ENCODE results near the gene S100A1.

S100A1 gene

DNA sequence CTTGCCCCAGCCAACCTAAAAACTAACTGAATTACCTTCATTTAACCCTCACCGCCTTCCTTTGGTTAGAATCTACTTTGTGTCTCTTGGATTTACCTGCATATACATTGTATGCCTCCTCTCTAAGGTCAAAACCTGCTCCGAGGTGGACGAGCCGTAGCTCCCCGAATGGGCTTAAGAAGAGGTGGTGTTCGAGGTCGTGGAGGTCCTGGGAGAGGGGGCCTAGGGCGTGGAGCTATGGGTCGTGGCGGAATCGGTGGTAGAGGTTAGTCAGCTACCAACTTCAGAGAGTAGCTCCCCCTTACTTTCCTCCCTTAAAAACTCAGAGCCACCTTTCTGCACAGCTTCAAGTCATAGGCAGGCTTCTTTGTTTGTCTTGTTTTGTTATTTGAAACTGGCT, 14.9 kb downstream of the S100A1 start:
- WGBS: 93% methylated on average over 11 of the region's 11 CpGs
- H3K9ac ChIP-seq (ENCODE audit: low read depth, low read length): no peak overlapping the region

DNA sequence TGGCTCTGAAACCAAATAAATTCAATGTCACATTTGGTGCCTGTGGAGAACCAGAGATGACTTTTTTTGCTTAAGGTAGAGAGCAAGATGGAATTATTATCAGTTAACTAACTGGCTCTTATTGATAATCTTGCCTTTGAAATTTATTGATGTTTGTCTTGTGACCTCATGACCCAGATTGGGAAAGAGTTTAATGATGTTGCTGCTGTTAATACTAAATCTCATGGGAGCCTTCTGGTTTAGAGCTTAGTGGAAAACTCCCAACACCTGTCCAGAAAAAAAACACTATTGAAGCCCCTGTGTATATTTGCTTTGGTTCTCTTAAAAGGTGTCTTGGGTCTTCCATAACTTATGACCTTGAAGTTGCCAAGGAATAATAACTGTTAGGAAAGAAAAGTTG, 15.6 kb downstream of the S100A1 start:
- peaks cover 79% of the 10 kb centered on the region for H3K36me3 ChIP-seq (ENCODE audit: insufficient read depth, low read length)
- no peaks in the 10 kb centered on the region for H3K27me3 ChIP-seq (ENCODE audit: insufficient read depth, low read length)
- no peak overlapping the region for H3K27ac ChIP-seq (ENCODE audit: low read depth, low read length)
- H3K9ac ChIP-seq (ENCODE audit: low read depth, low read length): no peak overlapping the region
- H3K4me1 ChIP-seq (ENCODE audit: insufficient read depth, low read length): no peaks in the 10 kb centered on the region
- H3K9me3 ChIP-seq (ENCODE audit: insufficient read depth, low read depth, low read length): no peaks in the 10 kb centered on the region
- H3K4me3 ChIP-seq (ENCODE audit: low read length): no peak overlapping the region

More for the DNA sequence above, 14.9 kb downstream of the S100A1 start:
- Histone ChIP-seq H3K27ac (ENCODE audit: low read depth, low read length) (no peak overlapping the region), H3K9me3 (ENCODE audit: insufficient read depth, low read depth, low read length) (no peaks in the 10 kb centered on the region), H3K36me3 (ENCODE audit: insufficient read depth, low read length) (peaks cover 86% of the 10 kb centered on the region), H3K4me1 (ENCODE audit: insufficient read depth, low read length) (no peaks in the 10 kb centered on the region), H3K4me3 (ENCODE audit: low read length) (no peak overlapping the region), H3K27me3 (ENCODE audit: insufficient read depth, low read length) (no peaks in the 10 kb centered on the region)

DNA sequence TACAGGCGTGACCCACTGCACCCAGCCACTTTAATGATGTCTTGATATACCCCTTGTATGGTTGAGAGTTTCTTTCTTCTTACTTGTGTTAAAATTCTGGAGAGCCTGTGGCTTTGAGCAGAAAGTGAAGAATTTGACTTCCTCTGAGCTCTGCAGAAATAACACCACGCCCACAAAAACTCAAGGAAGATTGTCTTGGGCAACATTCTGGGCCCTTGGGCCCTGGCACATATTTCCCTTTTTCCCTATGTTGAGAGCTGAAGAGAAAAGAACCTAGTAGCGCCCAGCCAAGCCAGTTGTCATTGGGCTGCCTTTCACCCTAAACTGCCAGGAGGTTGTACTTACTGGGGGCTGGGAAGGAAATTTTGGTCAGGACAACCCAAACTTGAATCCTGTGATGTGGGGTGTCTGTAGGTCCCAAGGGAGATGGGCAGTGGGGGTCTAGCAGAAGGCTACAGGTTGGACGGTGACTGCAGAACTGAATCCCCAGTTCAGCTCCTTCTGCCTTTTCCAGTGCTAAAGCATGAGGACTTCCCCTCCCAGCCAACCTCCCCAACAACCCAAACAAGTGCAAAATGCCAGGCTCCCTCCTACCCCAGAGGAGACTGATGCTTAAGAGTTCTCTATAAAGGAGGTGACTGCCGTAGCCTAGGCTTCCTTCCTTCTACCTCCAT, 18.6 kb downstream of the S100A1 start:
- H3K4me1 ChIP-seq (ENCODE audit: insufficient read depth, low read length): no peaks in the 10 kb centered on the region
- H3K36me3 ChIP-seq (ENCODE audit: insufficient read depth, low read length): peaks cover 50% of the 10 kb centered on the region
- no peak overlapping the region for H3K9ac ChIP-seq (ENCODE audit: low read depth, low read length)
- H3K27ac ChIP-seq (ENCODE audit: low read depth, low read length): no peak overlapping the region
- WGBS: 94% methylated on average over 5 of the region's 5 CpGs
- H3K27me3 ChIP-seq (ENCODE audit: insufficient read depth, low read length): no peaks in the 10 kb centered on the region
- H3K4me3 ChIP-seq (ENCODE audit: low read length): no peak overlapping the region
- H3K9me3 ChIP-seq (ENCODE audit: insufficient read depth, low read depth, low read length): no peaks in the 10 kb centered on the region

DNA sequence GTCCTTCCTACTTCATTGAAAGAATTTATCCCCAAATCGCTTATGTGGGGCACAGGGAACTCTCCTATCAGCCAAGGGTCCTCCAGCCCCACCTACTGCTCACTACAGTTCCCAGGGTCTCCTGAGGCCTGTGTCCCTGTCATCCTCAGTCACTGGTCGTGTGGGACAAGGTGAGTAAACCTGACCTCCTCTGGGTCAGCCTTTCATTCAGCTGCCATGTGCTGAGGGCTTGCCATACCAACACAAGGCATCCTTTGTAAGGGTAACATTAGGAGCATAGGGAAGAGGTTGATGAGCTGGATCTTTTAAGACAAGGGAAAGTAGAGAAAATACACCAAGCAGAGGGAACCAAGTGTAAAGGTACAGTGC, 19.1 kb downstream of the S100A1 start:
- WGBS: 71% methylated on average over 2 of the region's 2 CpGs
- Histone ChIP-seq H3K4me1 (ENCODE audit: insufficient read depth, low read length) (no peaks in the 10 kb centered on the region), H3K9me3 (ENCODE audit: insufficient read depth, low read depth, low read length) (no peaks in the 10 kb centered on the region), H3K9ac (ENCODE audit: low read depth, low read length) (no peak overlapping the region), H3K27ac (ENCODE audit: low read depth, low read length) (no peak overlapping the region), H3K36me3 (ENCODE audit: insufficient read depth, low read length) (peaks cover 45% of the 10 kb centered on the region), H3K4me3 (ENCODE audit: low read length) (no peak overlapping the region), H3K27me3 (ENCODE audit: insufficient read depth, low read length) (no peaks in the 10 kb centered on the region)

DNA sequence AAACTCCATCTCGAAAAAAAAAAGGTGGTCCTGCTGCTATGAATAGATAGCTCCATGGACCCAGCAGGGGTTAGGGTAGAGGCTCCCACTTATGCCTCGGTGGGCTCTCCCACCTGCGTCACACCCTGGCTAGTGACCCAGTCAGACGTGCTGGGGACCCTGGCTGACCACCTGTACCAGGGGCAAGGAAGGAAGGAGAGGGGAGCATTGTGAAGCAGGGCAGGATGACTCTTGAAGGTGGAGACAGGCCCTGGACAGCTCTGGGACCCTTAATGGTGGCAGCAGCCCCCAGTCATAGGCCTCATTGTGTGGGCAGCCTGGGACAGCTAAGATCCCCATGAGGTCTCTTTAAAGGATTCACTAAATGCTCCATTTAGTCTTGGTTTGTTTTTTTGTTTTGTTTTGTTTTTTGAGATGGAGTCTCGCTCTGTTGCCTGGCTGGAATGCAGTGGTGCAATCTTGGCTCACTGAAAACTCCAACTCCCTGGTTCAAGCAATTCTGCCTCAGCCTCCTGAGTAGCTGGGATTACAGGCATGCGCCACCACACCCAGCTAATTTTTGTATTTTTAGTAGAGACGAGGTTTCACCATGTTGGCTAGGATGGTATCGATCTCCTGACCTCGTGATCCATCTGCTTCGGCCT, 19.9 kb downstream of the S100A1 start:
- Histone ChIP-seq H3K27ac (ENCODE audit: low read depth, low read length) (no peak overlapping the region), H3K36me3 (ENCODE audit: insufficient read depth, low read length) (peaks cover 37% of the 10 kb centered on the region), H3K9ac (ENCODE audit: low read depth, low read length) (no peak overlapping the region), H3K9me3 (ENCODE audit: insufficient read depth, low read depth, low read length) (no peaks in the 10 kb centered on the region), H3K27me3 (ENCODE audit: insufficient read depth, low read length) (no peaks in the 10 kb centered on the region), H3K4me3 (ENCODE audit: low read length) (no peak overlapping the region), H3K4me1 (ENCODE audit: insufficient read depth, low read length) (no peaks in the 10 kb centered on the region)
- WGBS: 86% methylated on average over 10 of the region's 10 CpGs

DNA sequence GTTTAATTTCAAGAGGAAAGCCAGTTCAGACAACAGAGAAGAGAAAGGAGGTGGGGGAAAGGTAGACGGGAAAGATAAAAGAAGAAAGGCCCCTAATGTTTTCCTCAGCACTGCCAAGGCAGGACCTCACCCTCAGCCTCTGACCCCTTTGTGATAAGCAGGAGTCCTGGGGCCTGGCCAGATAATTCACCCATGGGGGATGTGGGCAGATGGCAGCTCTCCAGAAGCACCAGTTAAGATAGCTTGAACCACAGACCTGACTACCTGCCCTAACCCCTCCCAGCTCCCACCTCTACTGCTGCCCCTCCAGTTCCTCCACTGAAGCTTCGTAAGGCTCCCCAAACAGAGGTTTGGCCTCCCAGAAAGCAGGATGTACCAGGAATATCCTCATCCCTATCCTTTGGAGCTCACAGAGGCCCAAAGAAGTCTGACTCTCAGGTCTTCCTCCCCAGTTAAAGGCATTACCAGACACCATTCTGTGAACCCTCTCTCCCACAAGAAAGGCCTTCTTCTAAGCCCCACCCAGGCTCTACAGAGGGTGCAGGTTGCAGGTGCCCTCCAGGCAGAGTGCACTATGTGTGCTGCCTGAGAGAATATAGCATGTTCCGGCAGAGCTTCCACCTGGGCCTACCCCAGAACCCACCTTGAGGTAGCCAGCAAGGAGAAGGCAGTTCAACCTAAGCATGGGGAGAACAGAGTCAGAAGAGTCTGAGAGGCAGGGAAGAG, 21.1 kb downstream of the S100A1 start:
- WGBS: 55% methylated on average over 3 of the region's 3 CpGs
- Histone ChIP-seq H3K27ac (ENCODE audit: low read depth, low read length) (no peak overlapping the region), H3K27me3 (ENCODE audit: insufficient read depth, low read length) (no peaks in the 10 kb centered on the region), H3K36me3 (ENCODE audit: insufficient read depth, low read length) (peaks cover 25% of the 10 kb centered on the region), H3K9ac (ENCODE audit: low read depth, low read length) (no peak overlapping the region), H3K9me3 (ENCODE audit: insufficient read depth, low read depth, low read length) (no peaks in the 10 kb centered on the region), H3K4me3 (ENCODE audit: low read length) (no peak overlapping the region), H3K4me1 (ENCODE audit: insufficient read depth, low read length) (no peaks in the 10 kb centered on the region)

DNA sequence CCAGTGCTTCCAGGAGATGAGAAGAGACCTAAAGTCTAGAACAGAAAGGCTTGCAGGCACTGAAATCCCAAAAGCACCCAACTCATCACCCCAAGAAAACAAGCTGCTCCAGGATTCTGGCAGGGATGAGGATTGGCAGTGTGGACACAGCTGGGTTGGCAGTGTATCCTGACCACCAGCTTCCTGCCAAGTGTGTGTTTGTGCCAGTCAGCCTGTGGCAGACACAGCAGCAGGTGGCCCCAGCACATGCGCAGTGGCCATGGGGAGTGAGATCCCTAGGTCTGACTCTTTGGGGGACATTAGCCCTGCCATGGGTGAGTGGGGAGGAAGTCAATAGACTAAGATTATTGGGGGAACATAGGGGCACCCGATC, 21.6 kb downstream of the S100A1 start:
- 92% methylated on average over 2 of the region's 2 CpGs for WGBS
- no peak overlapping the region for H3K4me3 ChIP-seq (ENCODE audit: low read length)
- H3K36me3 ChIP-seq (ENCODE audit: insufficient read depth, low read length): peaks cover 19% of the 10 kb centered on the region
- H3K27ac ChIP-seq (ENCODE audit: low read depth, low read length): no peak overlapping the region
- no peaks in the 10 kb centered on the region for H3K27me3 ChIP-seq (ENCODE audit: insufficient read depth, low read length)
- H3K4me1 ChIP-seq (ENCODE audit: insufficient read depth, low read length): no peaks in the 10 kb centered on the region
- no peak overlapping the region for H3K9ac ChIP-seq (ENCODE audit: low read depth, low read length)
- H3K9me3 ChIP-seq (ENCODE audit: insufficient read depth, low read depth, low read length): no peaks in the 10 kb centered on the region

DNA sequence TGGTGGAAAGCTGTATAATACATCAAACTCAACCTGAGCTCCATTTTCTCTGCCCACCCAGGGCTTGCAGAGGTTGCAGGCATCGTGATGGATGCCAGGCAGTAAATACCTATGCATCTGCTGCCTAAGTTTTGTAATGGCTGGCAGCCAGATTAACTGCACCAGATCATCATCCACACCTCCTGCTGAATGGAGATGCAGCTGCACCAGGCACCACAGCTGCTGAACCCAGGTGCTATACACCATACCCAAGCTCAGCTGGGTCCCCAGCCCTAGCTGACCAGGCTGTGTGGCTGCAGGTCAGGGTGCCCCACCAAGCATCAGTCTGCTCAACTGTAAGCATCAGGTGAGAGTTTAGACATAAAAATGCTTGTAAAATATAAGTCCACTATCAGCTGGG, 23.5 kb downstream of the S100A1 start:
- 93% methylated on average over 1 of the region's 1 CpG for WGBS

DNA sequence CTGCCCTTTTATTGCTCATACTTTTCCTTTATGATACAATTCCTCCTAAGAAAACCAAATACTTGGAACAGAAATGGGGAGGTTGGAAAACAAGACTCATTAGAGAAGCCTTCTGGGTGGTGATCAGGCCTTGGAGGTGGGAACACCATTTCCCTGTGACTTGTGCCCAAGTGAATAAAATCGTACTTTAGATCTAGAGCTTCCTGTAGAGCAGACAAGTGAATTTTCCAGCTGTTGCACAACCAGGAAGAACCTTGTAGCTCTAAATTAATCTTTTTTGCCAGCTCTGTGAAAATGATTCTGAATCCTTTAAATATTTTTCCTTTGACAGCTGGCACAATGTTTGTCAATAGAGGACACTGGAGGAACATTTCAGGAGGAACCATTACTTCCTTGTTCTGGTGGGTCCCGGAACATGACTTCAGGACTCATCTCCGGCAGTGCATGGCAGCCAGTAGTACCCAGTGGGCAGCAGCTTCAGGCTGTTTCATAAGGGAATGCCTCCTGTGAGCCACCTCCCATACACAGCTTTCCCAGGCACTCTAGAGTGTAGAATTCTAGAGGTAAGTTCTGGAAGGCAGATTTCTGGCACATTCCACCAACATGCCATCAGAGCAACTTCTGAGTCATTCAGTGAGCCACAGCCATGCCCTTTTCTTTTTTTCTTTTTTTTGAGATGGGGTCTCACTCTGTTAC, 24.7 kb downstream of the S100A1 start:
- H3K27ac ChIP-seq (ENCODE audit: low read depth, low read length): no peak overlapping the region
- no peaks in the 10 kb centered on the region for H3K27me3 ChIP-seq (ENCODE audit: insufficient read depth, low read length)
- no peaks in the 10 kb centered on the region for H3K4me1 ChIP-seq (ENCODE audit: insufficient read depth, low read length)
- no peak overlapping the region for H3K4me3 ChIP-seq (ENCODE audit: low read length)
- H3K9me3 ChIP-seq (ENCODE audit: insufficient read depth, low read depth, low read length): no peaks in the 10 kb centered on the region
- WGBS: 89% methylated on average over 3 of the region's 3 CpGs
- H3K9ac ChIP-seq (ENCODE audit: low read depth, low read length): no peak overlapping the region
- no peaks in the 10 kb centered on the region for H3K36me3 ChIP-seq (ENCODE audit: insufficient read depth, low read length)

More for the DNA sequence above, 23.5 kb downstream of the S100A1 start:
- no peak overlapping the region for H3K9ac ChIP-seq (ENCODE audit: low read depth, low read length)
- no peak overlapping the region for H3K27ac ChIP-seq (ENCODE audit: low read depth, low read length)
- no peak overlapping the region for H3K4me3 ChIP-seq (ENCODE audit: low read length)
- H3K9me3 ChIP-seq (ENCODE audit: insufficient read depth, low read depth, low read length): no peaks in the 10 kb centered on the region
- H3K4me1 ChIP-seq (ENCODE audit: insufficient read depth, low read length): no peaks in the 10 kb centered on the region
- no peaks in the 10 kb centered on the region for H3K27me3 ChIP-seq (ENCODE audit: insufficient read depth, low read length)
- H3K36me3 ChIP-seq (ENCODE audit: insufficient read depth, low read length): peaks cover under 1% of the 10 kb centered on the region

DNA sequence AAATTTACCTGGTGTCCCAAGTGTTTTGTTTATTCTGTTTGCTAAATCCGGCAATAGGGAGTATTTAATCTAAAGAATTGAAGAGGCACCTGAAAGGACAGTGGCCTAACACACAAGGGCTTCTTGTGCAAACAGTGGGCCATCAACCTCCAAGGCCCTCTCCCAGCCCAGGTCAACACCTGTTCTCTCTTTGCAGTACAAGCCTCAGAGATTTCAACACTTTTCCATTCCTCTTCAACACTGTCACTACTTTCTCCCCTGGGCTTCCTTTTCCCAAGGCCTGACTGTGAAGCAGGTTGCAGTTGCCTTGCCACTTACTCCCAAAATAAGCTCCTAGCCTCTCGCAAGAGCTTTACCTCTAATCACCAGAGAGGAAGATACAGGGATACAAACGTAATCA, 27.1 kb downstream of the S100A1 start:
- 97% methylated on average over 3 of the region's 3 CpGs for WGBS
- no peak overlapping the region for H3K9ac ChIP-seq (ENCODE audit: low read depth, low read length)

More for the DNA sequence above, 27.1 kb downstream of the S100A1 start:
- no peaks in the 10 kb centered on the region for H3K36me3 ChIP-seq (ENCODE audit: insufficient read depth, low read length)
- H3K27ac ChIP-seq (ENCODE audit: low read depth, low read length): no peak overlapping the region
- no peaks in the 10 kb centered on the region for H3K27me3 ChIP-seq (ENCODE audit: insufficient read depth, low read length)
- H3K9me3 ChIP-seq (ENCODE audit: insufficient read depth, low read depth, low read length): no peaks in the 10 kb centered on the region
- no peak overlapping the region for H3K4me3 ChIP-seq (ENCODE audit: low read length)
- H3K4me1 ChIP-seq (ENCODE audit: insufficient read depth, low read length): peaks cover 5% of the 10 kb centered on the region; the same call in 1 of the 2 replicates
